ENCODE results near the gene OLIG1.

GRCh38 chr21:33023574-33024200 lies 46.3 kb upstream of the OLIG1 start:
- peak; percentile 95 for TF ChIP-seq EZH2phosphoT487 (IDR thresholded peaks at IDR 0.05)
- TF ChIP-seq, protein P1, sequence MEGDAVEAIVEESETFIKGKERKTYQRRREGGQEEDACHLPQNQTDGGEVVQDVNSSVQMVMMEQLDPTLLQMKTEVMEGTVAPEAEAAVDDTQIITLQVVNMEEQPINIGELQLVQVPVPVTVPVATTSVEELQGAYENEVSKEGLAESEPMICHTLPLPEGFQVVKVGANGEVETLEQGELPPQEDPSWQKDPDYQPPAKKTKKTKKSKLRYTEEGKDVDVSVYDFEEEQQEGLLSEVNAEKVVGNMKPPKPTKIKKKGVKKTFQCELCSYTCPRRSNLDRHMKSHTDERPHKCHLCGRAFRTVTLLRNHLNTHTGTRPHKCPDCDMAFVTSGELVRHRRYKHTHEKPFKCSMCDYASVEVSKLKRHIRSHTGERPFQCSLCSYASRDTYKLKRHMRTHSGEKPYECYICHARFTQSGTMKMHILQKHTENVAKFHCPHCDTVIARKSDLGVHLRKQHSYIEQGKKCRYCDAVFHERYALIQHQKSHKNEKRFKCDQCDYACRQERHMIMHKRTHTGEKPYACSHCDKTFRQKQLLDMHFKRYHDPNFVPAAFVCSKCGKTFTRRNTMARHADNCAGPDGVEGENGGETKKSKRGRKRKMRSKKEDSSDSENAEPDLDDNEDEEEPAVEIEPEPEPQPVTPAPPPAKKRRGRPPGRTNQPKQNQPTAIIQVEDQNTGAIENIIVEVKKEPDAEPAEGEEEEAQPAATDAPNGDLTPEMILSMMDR (IDR thresholded peaks at IDR 0.05), result peak; percentile 14
